DND-41 (cell line): ENCODE results near the gene COLGALT1.

Experiments
- CTCF ChIP-seq: IDR thresholded peaks from 2 replicates; pipeline ENCODE4 v1.5.1; 2012; ENCODE audit warnings: borderline replicate concordance, low read length, moderate library complexity, mild to moderate bottlenecking; ENCODE audit not compliant: poor library complexity, severe bottlenecking; ENCODE audit errors: extremely low read depth
- EZH2 ChIP-seq: IDR thresholded peaks from 3 replicates; pipeline ENCODE4 v1.6.1; 2012; ENCODE audit warnings: borderline replicate concordance, low read depth, mild to moderate bottlenecking, moderate library complexity, low read length, inconsistent platforms; ENCODE audit not compliant: severe bottlenecking

GRCh38 chr19:17564781-17565180, 9.3 kb downstream of the COLGALT1 start:
- no peak for TF ChIP-seq CTCF
- TF ChIP-seq EZH2: no peak
